ENCODE results near the gene CASP8AP2. TPM values are rescaled to one million over a fixed set of nuclear protein-coding genes. Genes with fewer than 3 reads are reported as not detected.

The CASP8AP2 gene
- polyA plus RNA-seq, 1 donor from 2014 or later = 16.8 TPM

DNA sequence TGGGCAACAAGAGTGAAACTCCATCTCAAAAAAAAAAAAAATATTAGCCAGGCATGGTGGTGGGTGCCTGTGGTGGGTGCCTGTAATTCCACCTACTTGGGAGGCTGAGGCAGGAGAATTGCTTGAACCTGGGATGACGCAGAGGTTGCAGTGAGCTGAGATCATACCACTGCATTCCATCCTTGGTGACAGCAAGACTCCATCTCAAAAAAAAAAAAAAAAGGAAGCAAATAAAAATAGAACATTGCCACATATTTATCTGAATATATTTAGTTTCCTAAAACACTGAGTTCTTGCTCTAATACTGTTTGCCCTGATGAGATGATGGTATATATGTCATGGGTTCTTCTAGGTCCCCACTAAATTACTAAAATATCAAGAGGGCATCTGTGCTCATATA is 28.4 kb downstream of the CASP8AP2 start:
- Histone ChIP-seq H3K9me3 (ENCODE audit: low read length) (no peaks in the 10 kb centered on the region), H3K79me2 (replicated peaks; ENCODE audit: insufficient read depth, low read length) (no peaks in the 10 kb centered on the region), H2AFZ (ENCODE audit: low read depth, low read length) (no peak overlapping the region), H4K20me1 (ENCODE audit: insufficient read depth) (no peaks in the 10 kb centered on the region), H3K27ac (ENCODE audit: low read length) (no peak overlapping the region), H3K36me3 (ENCODE audit: insufficient read depth, low read length) (peaks cover 14% of the 10 kb centered on the region), H3K9me2 (ENCODE audit: insufficient read depth, low read length) (no peaks in the 10 kb centered on the region), H3K9ac (ENCODE audit: low read length) (no peak overlapping the region), H3K4me3 (ENCODE audit: low read length) (no peak overlapping the region), H3F3A (ENCODE audit: insufficient read depth, low read length, poor library complexity, severe bottlenecking) (no peaks in the 10 kb centered on the region), H3K27me3 (ENCODE audit: insufficient read depth, low read depth, low read length) (no peaks in the 10 kb centered on the region), H3K4me2 (ENCODE audit: low read length) (no peak overlapping the region)
- TF ChIP-seq CTCF (IDR thresholded peaks at IDR 0.05; ENCODE audit: poor library complexity, severe bottlenecking) (no peak), RAD21 (conservative IDR thresholded peaks at IDR 0.05) (no peak), POLR2AphosphoS5 (IDR thresholded peaks at IDR 0.05) (no peak), EZH2 (IDR thresholded peaks at IDR 0.05; ENCODE audit: borderline replicate concordance, insufficient read depth, low read length, poor library complexity, severe bottlenecking) (no peak), MXI1 (conservative IDR thresholded peaks at IDR 0.05; ENCODE audit: poor library complexity, severe bottlenecking) (no peak), EP300 (conservative IDR thresholded peaks at IDR 0.05; ENCODE audit: poor library complexity, severe bottlenecking) (no peak), TAF1 (IDR thresholded peaks at IDR 0.05; ENCODE audit: low read depth) (no peak), SMC3 (conservative IDR thresholded peaks at IDR 0.05; ENCODE audit: poor library complexity) (no peak)
- TF ChIP-seq, protein P1, sequence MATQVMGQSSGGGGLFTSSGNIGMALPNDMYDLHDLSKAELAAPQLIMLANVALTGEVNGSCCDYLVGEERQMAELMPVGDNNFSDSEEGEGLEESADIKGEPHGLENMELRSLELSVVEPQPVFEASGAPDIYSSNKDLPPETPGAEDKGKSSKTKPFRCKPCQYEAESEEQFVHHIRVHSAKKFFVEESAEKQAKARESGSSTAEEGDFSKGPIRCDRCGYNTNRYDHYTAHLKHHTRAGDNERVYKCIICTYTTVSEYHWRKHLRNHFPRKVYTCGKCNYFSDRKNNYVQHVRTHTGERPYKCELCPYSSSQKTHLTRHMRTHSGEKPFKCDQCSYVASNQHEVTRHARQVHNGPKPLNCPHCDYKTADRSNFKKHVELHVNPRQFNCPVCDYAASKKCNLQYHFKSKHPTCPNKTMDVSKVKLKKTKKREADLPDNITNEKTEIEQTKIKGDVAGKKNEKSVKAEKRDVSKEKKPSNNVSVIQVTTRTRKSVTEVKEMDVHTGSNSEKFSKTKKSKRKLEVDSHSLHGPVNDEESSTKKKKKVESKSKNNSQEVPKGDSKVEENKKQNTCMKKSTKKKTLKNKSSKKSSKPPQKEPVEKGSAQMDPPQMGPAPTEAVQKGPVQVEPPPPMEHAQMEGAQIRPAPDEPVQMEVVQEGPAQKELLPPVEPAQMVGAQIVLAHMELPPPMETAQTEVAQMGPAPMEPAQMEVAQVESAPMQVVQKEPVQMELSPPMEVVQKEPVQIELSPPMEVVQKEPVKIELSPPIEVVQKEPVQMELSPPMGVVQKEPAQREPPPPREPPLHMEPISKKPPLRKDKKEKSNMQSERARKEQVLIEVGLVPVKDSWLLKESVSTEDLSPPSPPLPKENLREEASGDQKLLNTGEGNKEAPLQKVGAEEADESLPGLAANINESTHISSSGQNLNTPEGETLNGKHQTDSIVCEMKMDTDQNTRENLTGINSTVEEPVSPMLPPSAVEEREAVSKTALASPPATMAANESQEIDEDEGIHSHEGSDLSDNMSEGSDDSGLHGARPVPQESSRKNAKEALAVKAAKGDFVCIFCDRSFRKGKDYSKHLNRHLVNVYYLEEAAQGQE (IDR thresholded peaks at IDR 0.05; ENCODE audit: borderline replicate concordance) = no peak

- Histone ChIP-seq H3K9me3 (ENCODE audit: low read length) (no peaks in the 10 kb centered on the region), H4K20me1 (ENCODE audit: insufficient read depth) (no peaks in the 10 kb centered on the region), H3F3A (ENCODE audit: insufficient read depth, low read length, poor library complexity, severe bottlenecking) (no peaks in the 10 kb centered on the region), H3K4me2 (ENCODE audit: low read length) (no peak overlapping the region), H3K27me3 (ENCODE audit: insufficient read depth, low read depth, low read length) (no peaks in the 10 kb centered on the region), H3K9me2 (ENCODE audit: insufficient read depth, low read length) (no peaks in the 10 kb centered on the region), H3K4me3 (ENCODE audit: low read length) (no peak overlapping the region), H3K27ac (ENCODE audit: low read length) (no peak overlapping the region), H3K9ac (ENCODE audit: low read length) (no peak overlapping the region), H3K36me3 (ENCODE audit: insufficient read depth, low read length) (peaks cover 19% of the 10 kb centered on the region), H2AFZ (ENCODE audit: low read depth, low read length) (no peak overlapping the region), H3K79me2 (replicated peaks; ENCODE audit: insufficient read depth, low read length) (no peaks in the 10 kb centered on the region)
- TF ChIP-seq EZH2 (IDR thresholded peaks at IDR 0.05; ENCODE audit: borderline replicate concordance, insufficient read depth, low read length, poor library complexity, severe bottlenecking) (no peak), RAD21 (conservative IDR thresholded peaks at IDR 0.05) (no peak), TAF1 (IDR thresholded peaks at IDR 0.05; ENCODE audit: low read depth) (no peak), EP300 (conservative IDR thresholded peaks at IDR 0.05; ENCODE audit: poor library complexity, severe bottlenecking) (no peak), CTCF (IDR thresholded peaks at IDR 0.05; ENCODE audit: poor library complexity, severe bottlenecking) (no peak), MXI1 (conservative IDR thresholded peaks at IDR 0.05; ENCODE audit: poor library complexity, severe bottlenecking) (no peak), POLR2AphosphoS5 (IDR thresholded peaks at IDR 0.05) (no peak), SMC3 (conservative IDR thresholded peaks at IDR 0.05; ENCODE audit: poor library complexity) (no peak)
- TF ChIP-seq, protein P1 (IDR thresholded peaks at IDR 0.05; ENCODE audit: borderline replicate concordance) = no peak
Observed at GRCh38 chr6:89859744-89860143, 30.1 kb downstream of the CASP8AP2 start.
